Caco-2 (cell line): ENCODE results near the gene ELMO3. TPM values are rescaled to one million over a fixed set of nuclear protein-coding genes. Genes with fewer than 3 reads are reported as not detected.
A peak's percentile ranks its signal among the peaks of the same experiment; 100 is the strongest.

Source experiments
- BruUV-seq: library from RNA; stranded (reverse); fragments of 400-500 nt; replicated peaks from 2 replicates; lab custom pipeline; 2021; lab: Mats Ljungman, UMichigan
- CTCF ChIA-PET: fragments of 300-600 bp; sonication (Branson Sonifier 250); formaldehyde crosslinking; loops from one replicate; lab custom pipeline; 2022; ENCODE audit warnings: antibody characterized with exemption; lab: Charles Lee
- POLR2A ChIA-PET: fragments of 300-600 bp; sonication (Branson Sonifier 250); formaldehyde crosslinking; loops from one replicate; lab custom pipeline; 2022; ENCODE audit warnings: antibody characterized with exemption; lab: Charles Lee
- DNase-seq, 2 experiments: peaks; one replicate each; pipeline versions ENCODE4 v3.0.0 to v3.0.0-alpha.2; 2020 to 2022
- H3K27me3 ChIP-seq: replicated peaks from 2 replicates; pipeline ENCODE4 v1.6.0; 2011; ENCODE audit warnings: low read length; ENCODE audit not compliant: control insufficient read depth, insufficient read depth
- H3K36me3 ChIP-seq: 2 replicates; pipeline ENCODE4 v1.5.1; 2011; ENCODE audit warnings: low read length; ENCODE audit not compliant: control insufficient read depth, insufficient read depth
- H3K4me1 ChIP-seq: fragments of 250-450 bp; sonication (Bioruptor Pico); 2 replicates; pipeline ENCODE4 v1.5.1; 2020; ENCODE audit warnings: mild to moderate bottlenecking
- H3K4me3 ChIP-seq: 2 replicates; pipeline ENCODE4 v1.5.1; 2011; ENCODE audit warnings: low read depth, mild to moderate bottlenecking, control low read depth, low read length
- H3K9me3 ChIP-seq: fragments of 250-450 bp; sonication (Bioruptor Pico); 2 replicates; pipeline ENCODE4 v1.5.1; 2020; ENCODE audit warnings: mild to moderate bottlenecking, moderate library complexity
- H3K27ac Mint-ChIP-seq: one replicate; pipeline ENCODE4 v1.8.0; 2022; ENCODE audit warnings: mixed read lengths; ENCODE audit not compliant: unreplicated experiment
- H3K27me3 Mint-ChIP-seq: one replicate; pipeline ENCODE4 v1.8.0; 2022; ENCODE audit warnings: mixed read lengths; ENCODE audit not compliant: insufficient read depth, unreplicated experiment
- H3K36me3 Mint-ChIP-seq: one replicate; pipeline ENCODE4 v1.8.0; 2022; ENCODE audit warnings: mild to moderate bottlenecking, mixed read lengths; ENCODE audit not compliant: insufficient read depth, unreplicated experiment
- H3K4me1 Mint-ChIP-seq: one replicate; pipeline ENCODE4 v1.8.0; 2022; ENCODE audit warnings: low read depth, mixed read lengths; ENCODE audit not compliant: unreplicated experiment
- H3K4me3 Mint-ChIP-seq: one replicate; pipeline ENCODE4 v1.8.0; 2022; ENCODE audit warnings: mild to moderate bottlenecking, moderate library complexity, mixed read lengths; ENCODE audit not compliant: unreplicated experiment
- H3K9me3 Mint-ChIP-seq: one replicate; pipeline ENCODE4 v1.8.0; 2022; ENCODE audit warnings: mixed read lengths; ENCODE audit not compliant: unreplicated experiment
- intact Hi-C: fragments of 100-400 bp; cut with micrococcal nuclease; formaldehyde crosslinking; loops from one replicate; pipeline ENCODE4 v1.10.0; 2022; ENCODE audit not compliant: unreplicated experiment
- total RNA-seq: library from RNA; stranded (reverse); gene quantifications from 2 replicates; pipeline ENCODE4 v1.2.3, GENCODE V29; 2022
- TF ChIP-seq, protein P1 (sequence below), 2 experiments: fragments of 200-600 bp in 1 of 2; IDR thresholded peaks; 1 replicate in 1 of 2; 2 replicates in 1 of 2; pipeline versions ENCODE4 v1.5.1 to v1.8.0; 2011 to 2022; ENCODE audit warnings: antibody characterized with exemption in 1 of 2, control low read depth in 1 of 2, inconsistent platforms in 1 of 2, low read depth in 1 of 2, low read length in 1 of 2, mild to moderate bottlenecking in 1 of 2, moderate library complexity in 1 of 2; ENCODE audit not compliant: insufficient read depth in 1 of 2, severe bottlenecking in 1 of 2, unreplicated experiment in 1 of 2

ELMO3 gene
- total RNA-seq, 1 experiment from 2014 or later: 27.8 TPM

DNA sequence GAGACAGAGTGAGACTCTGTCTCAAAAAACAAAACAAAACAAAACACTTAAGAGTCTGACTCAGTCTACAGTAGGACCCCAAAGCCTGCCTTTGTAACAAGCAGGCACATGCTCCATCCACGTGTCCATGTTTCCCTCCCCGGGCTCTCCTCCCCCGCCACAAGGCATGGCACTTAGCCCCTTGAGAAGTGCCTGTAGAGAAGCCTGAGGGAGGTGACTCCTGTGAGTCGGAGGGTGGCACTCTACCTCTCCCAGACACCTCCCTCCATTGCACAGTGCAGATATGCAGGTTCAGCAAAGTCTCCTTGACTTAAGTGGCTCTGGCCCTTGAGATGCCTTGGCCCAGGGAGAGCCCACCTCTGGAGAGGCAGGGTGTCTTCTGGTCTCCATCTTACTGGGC, 41.6 kb downstream of the ELMO3 start:
- no peak for DNase-seq
- no peaks in the 10 kb centered on the region for H3K9me3 Mint-ChIP-seq
- Histone ChIP-seq H3K4me3 (no peak overlapping the region), H3K9me3 (no peaks in the 10 kb centered on the region), H3K4me1 (peaks cover 42% of the 10 kb centered on the region), H3K27me3 (no peaks in the 10 kb centered on the region), H3K36me3 (no peaks in the 10 kb centered on the region)
- intact Hi-C loops: no loop called here
- BruUV-seq: no TSS peak
- peaks cover 30% of the 10 kb centered on the region for H3K4me1 Mint-ChIP-seq
- POLR2A ChIA-PET: interaction anchor here (0.9 kb wide), 1 partner anchor 14 kb away, joined by 5 read pairs; the partner anchor contains the start of gene TMEM208
- no peak overlapping the region for H3K4me3 Mint-ChIP-seq
- TF ChIP-seq, protein P1, sequence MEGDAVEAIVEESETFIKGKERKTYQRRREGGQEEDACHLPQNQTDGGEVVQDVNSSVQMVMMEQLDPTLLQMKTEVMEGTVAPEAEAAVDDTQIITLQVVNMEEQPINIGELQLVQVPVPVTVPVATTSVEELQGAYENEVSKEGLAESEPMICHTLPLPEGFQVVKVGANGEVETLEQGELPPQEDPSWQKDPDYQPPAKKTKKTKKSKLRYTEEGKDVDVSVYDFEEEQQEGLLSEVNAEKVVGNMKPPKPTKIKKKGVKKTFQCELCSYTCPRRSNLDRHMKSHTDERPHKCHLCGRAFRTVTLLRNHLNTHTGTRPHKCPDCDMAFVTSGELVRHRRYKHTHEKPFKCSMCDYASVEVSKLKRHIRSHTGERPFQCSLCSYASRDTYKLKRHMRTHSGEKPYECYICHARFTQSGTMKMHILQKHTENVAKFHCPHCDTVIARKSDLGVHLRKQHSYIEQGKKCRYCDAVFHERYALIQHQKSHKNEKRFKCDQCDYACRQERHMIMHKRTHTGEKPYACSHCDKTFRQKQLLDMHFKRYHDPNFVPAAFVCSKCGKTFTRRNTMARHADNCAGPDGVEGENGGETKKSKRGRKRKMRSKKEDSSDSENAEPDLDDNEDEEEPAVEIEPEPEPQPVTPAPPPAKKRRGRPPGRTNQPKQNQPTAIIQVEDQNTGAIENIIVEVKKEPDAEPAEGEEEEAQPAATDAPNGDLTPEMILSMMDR (IDR thresholded peaks at IDR 0.05; ENCODE audit: insufficient read depth in 1 of 2, low read depth in 1 of 2, low read length in 1 of 2, severe bottlenecking in 1 of 2, unreplicated experiment in 1 of 2): no peak
- CTCF ChIA-PET: no interaction called here
- H3K27ac Mint-ChIP-seq: peak overlapping the region; percentile 87
- H3K36me3 Mint-ChIP-seq: peaks cover 43% of the 10 kb centered on the region
- H3K27me3 Mint-ChIP-seq: no peaks in the 10 kb centered on the region

DNA sequence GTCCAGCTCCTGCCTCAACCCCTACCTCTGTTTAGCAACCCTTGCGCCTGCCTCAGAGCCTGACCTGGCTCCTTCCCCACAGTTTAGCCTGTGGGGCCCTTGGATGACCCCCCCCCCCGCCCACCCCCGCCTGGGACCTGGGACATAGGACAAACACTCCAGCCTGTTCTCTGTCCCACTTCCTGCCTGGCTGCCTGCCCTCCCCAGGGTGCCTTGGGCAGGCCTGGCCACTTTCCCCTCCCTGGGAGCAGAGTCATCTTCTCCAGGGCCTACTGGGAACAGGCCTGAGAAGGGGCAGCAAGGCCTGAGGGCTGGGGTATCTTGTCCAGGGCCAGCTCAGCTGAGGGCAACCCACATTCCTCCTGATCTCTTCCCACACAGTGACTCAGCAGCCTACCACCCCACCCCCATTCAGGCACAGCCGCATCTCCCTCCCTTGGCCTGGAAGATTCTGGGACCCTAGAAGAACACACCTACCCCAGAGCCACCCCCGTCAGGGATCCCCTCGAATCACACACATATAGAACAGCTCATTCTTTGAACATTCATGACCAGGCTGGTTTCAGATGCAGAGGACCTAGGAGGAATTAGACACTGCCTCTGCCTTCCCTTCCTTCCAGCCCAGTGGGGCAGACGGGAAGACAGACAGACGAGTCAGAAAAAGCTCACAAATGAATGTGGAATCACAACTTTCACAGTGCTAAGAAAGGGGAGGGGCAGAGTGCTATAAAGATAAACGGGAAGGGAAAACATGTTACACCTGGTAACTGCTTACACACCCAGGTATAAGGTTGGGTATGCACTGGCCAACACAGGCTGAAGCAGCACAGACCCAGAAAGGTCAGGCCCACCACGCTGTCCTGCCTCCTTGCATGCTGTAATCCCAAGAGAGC, 42.3 kb downstream of the ELMO3 start:
- Histone ChIP-seq H3K4me1 (peaks cover 42% of the 10 kb centered on the region), H3K9me3 (no peaks in the 10 kb centered on the region), H3K4me3 (no peak overlapping the region), H3K36me3 (no peaks in the 10 kb centered on the region), H3K27me3 (no peaks in the 10 kb centered on the region)
- H3K27ac Mint-ChIP-seq: peak overlapping the region; percentile 87
- H3K4me1 Mint-ChIP-seq: peaks cover 30% of the 10 kb centered on the region
- no TSS peak for BruUV-seq
- TF ChIP-seq, protein P1 (IDR thresholded peaks at IDR 0.05; ENCODE audit: insufficient read depth in 1 of 2, low read depth in 1 of 2, low read length in 1 of 2, severe bottlenecking in 1 of 2, unreplicated experiment in 1 of 2): no peak
- no peaks in the 10 kb centered on the region for H3K27me3 Mint-ChIP-seq
- DNase-seq: peak; percentile 71 to 78
- H3K9me3 Mint-ChIP-seq: no peaks in the 10 kb centered on the region
- intact Hi-C loops: no loop called here
- H3K4me3 Mint-ChIP-seq: peak overlapping the region; percentile 22
- CTCF ChIA-PET: no interaction called here
- H3K36me3 Mint-ChIP-seq: peaks cover 41% of the 10 kb centered on the region
- POLR2A ChIA-PET: interaction anchor here (0.6 to 0.9 kb wide), 2 partner anchors 15 to 203 kb away, joined by 4 to 5 read pairs; partner anchors contain the start of gene TMEM208

DNA sequence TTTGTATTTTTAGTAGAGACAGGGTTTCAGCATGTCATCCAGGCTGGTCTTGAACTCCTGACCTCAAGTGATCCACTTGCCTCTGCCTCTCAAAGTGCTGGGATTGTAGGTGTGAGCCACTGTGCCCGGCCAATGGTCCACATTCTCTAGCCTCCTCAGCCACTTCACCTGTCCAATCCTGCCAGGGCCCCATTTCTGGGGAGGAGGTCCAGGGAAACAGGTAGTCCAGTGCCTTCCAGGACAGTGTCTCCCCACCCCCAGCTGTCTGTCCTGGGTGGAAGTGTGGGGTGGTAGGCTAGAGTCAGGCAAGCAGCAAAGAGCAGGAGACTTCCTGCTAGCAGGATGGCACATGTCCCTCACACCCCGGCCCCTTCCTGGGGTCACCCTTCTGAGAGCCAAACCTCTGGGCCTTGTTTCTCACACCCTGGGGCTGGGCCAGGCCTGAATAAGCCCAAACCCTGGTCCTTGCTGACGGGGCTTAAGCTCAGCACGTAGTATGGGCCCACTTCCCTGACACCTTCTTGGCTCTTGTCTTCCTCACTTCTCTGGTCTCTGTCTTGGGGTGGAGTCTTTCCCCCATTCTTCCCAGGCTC, 43.3 kb downstream of the ELMO3 start:
- no peak overlapping the region for H3K4me3 Mint-ChIP-seq
- no peaks in the 10 kb centered on the region for H3K9me3 ChIP-seq
- H3K9me3 Mint-ChIP-seq: no peaks in the 10 kb centered on the region
- ChIA-PET POLR2A (no interaction called here), CTCF (no interaction called here)
- H3K27me3 ChIP-seq: no peaks in the 10 kb centered on the region
- no peaks in the 10 kb centered on the region for H3K27me3 Mint-ChIP-seq
- TF ChIP-seq, protein P1 (IDR thresholded peaks at IDR 0.05; ENCODE audit: insufficient read depth in 1 of 2, low read depth in 1 of 2, low read length in 1 of 2, severe bottlenecking in 1 of 2, unreplicated experiment in 1 of 2): no peak
- no peak for DNase-seq
- peaks cover 42% of the 10 kb centered on the region for H3K4me1 ChIP-seq
- H3K4me3 ChIP-seq: no peak overlapping the region
- H3K27ac Mint-ChIP-seq: peak overlapping the region; percentile 87
- intact Hi-C loops: no loop called here
- BruUV-seq: no TSS peak
- peaks cover 41% of the 10 kb centered on the region for H3K36me3 Mint-ChIP-seq
- peaks cover 31% of the 10 kb centered on the region for H3K4me1 Mint-ChIP-seq
- no peaks in the 10 kb centered on the region for H3K36me3 ChIP-seq
